ENCODE data around the gene RPS6KL1.

RPS6KL1 gene

GRCh38 chr14:74911704-74912103, 11.4 kb downstream of the RPS6KL1 start:
- Histone ChIP-seq H4K8ac (ENCODE audit: low read depth, low read length) (no peak overlapping the region), H4K91ac (ENCODE audit: low read depth, low read length, poor library complexity) (no peak overlapping the region), H3K27ac (replicated peaks; ENCODE audit: low read length) (no peak overlapping the region), H3K14ac (ENCODE audit: low read length) (no peak overlapping the region), H2BK15ac (ENCODE audit: low read length) (no peak overlapping the region), H3K4me2 (ENCODE audit: insufficient read depth, low read length, poor library complexity, severe bottlenecking) (no peak overlapping the region), H3K36me3 (replicated peaks in 1 of 2; ENCODE audit: control insufficient read depth in 2 of 2, insufficient read depth in 2 of 2, low read length in 2 of 2) (peaks cover 0 to 4% of the 10 kb centered on the region in 2 donors), H2AFZ (ENCODE audit: low read length) (no peak overlapping the region), H3K4ac (ENCODE audit: low read length) (no peak overlapping the region), H3K9ac (ENCODE audit: low read depth, low read length, poor library complexity) (no peak overlapping the region), H3K9me3 (replicated peaks in 1 of 2; ENCODE audit: control insufficient read depth in 2 of 2, insufficient read depth in 1 of 2, low read depth in 1 of 2, low read length in 2 of 2) (no peaks in the 10 kb centered on the region), H3K4me3 (ENCODE audit: low read length in 2 of 2) (no peak overlapping the region), H3K4me1 (ENCODE audit: control insufficient read depth in 2 of 2, insufficient read depth in 1 of 2, low read depth in 1 of 2, low read length in 2 of 2) (no peaks in the 10 kb centered on the region), H2BK5ac (ENCODE audit: low read length) (peak overlapping the region; percentile 7), H2BK120ac (ENCODE audit: low read depth, low read length) (no peak overlapping the region), H2BK12ac (ENCODE audit: low read length) (no peak overlapping the region), H3K23ac (ENCODE audit: low read depth, low read length, poor library complexity) (no peak overlapping the region), H3K79me1 (ENCODE audit: low read depth, low read length) (no peaks in the 10 kb centered on the region), H3K18ac (ENCODE audit: low read length) (no peak overlapping the region), H2AK5ac (ENCODE audit: low read depth, low read length) (no peak overlapping the region), H3K27me3 (ENCODE audit: control insufficient read depth in 3 of 3, insufficient read depth in 3 of 3, low read depth in 1 of 3, low read length in 3 of 3) (no peaks in the 10 kb centered on the region)
- no peak for DNase-seq (ENCODE audit: low spot score)
- no CpG with 5 or more reads among the region's 5 CpGs for WGBS, 2 donors (ENCODE audit: extremely low coverage in 2 of 2, insufficient read length in 2 of 2, insufficient replicate concordance in 1 of 2)

- no peak overlapping the region for H3K4ac ChIP-seq (ENCODE audit: low read length)
- WGBS, 2 donors (ENCODE audit: extremely low coverage in 2 of 2, insufficient read length in 2 of 2, insufficient replicate concordance in 1 of 2): no CpG with 5 or more reads among the region's 6 CpGs
Measured at GRCh38 chr14:74911221-74911620, 11.8 kb downstream of the RPS6KL1 start.

GRCh38 chr14:74910556-74910955, 12.5 kb downstream of the RPS6KL1 start:
- Histone ChIP-seq H2BK12ac (ENCODE audit: low read length) (no peak overlapping the region), H3K23ac (ENCODE audit: low read depth, low read length, poor library complexity) (no peak overlapping the region), H3K18ac (ENCODE audit: low read length) (no peak overlapping the region), H3K27ac (replicated peaks; ENCODE audit: low read length) (no peak overlapping the region), H3K4me2 (ENCODE audit: insufficient read depth, low read length, poor library complexity, severe bottlenecking) (no peak overlapping the region), H2BK120ac (ENCODE audit: low read depth, low read length) (no peak overlapping the region), H3K4ac (ENCODE audit: low read length) (no peak overlapping the region), H2BK5ac (ENCODE audit: low read length) (no peak overlapping the region), H3K79me1 (ENCODE audit: low read depth, low read length) (no peaks in the 10 kb centered on the region), H3K4me1 (ENCODE audit: control insufficient read depth in 2 of 2, insufficient read depth in 1 of 2, low read depth in 1 of 2, low read length in 2 of 2) (no peaks in the 10 kb centered on the region), H3K27me3 (ENCODE audit: control insufficient read depth in 3 of 3, insufficient read depth in 3 of 3, low read depth in 1 of 3, low read length in 3 of 3) (no peaks in the 10 kb centered on the region), H4K91ac (ENCODE audit: low read depth, low read length, poor library complexity) (no peak overlapping the region), H3K9me3 (replicated peaks in 1 of 2; ENCODE audit: control insufficient read depth in 2 of 2, insufficient read depth in 1 of 2, low read depth in 1 of 2, low read length in 2 of 2) (no peaks in the 10 kb centered on the region), H3K36me3 (replicated peaks in 1 of 2; ENCODE audit: control insufficient read depth in 2 of 2, insufficient read depth in 2 of 2, low read length in 2 of 2) (peaks cover 4 to 13% of the 10 kb centered on the region in 2 donors), H4K8ac (ENCODE audit: low read depth, low read length) (no peak overlapping the region), H2AFZ (ENCODE audit: low read length) (no peak overlapping the region), H3K4me3 (ENCODE audit: low read length in 2 of 2) (no peak overlapping the region), H2BK15ac (ENCODE audit: low read length) (no peak overlapping the region), H3K14ac (ENCODE audit: low read length) (no peak overlapping the region), H2AK5ac (ENCODE audit: low read depth, low read length) (no peak overlapping the region), H3K9ac (ENCODE audit: low read depth, low read length, poor library complexity) (no peak overlapping the region)
- no peak for DNase-seq (ENCODE audit: low spot score)
- whole genome bisulfite sequencing, 2 donors (ENCODE audit: extremely low coverage in 2 of 2, insufficient read length in 2 of 2, insufficient replicate concordance in 1 of 2): no CpG with 5 or more reads among the region's 10 CpGs

More at GRCh38 chr14:74911221-74911620, 11.8 kb downstream of the RPS6KL1 start:
- Histone ChIP-seq H2AK5ac (ENCODE audit: low read depth, low read length) (no peak overlapping the region), H2BK12ac (ENCODE audit: low read length) (no peak overlapping the region), H4K8ac (ENCODE audit: low read depth, low read length) (no peak overlapping the region), H3K4me1 (ENCODE audit: control insufficient read depth in 2 of 2, insufficient read depth in 1 of 2, low read depth in 1 of 2, low read length in 2 of 2) (no peaks in the 10 kb centered on the region), H3K23ac (ENCODE audit: low read depth, low read length, poor library complexity) (no peak overlapping the region), H3K36me3 (replicated peaks in 1 of 2; ENCODE audit: control insufficient read depth in 2 of 2, insufficient read depth in 2 of 2, low read length in 2 of 2) (peaks cover 2 to 7% of the 10 kb centered on the region in 2 donors), H2AFZ (ENCODE audit: low read length) (no peak overlapping the region), H3K4me2 (ENCODE audit: insufficient read depth, low read length, poor library complexity, severe bottlenecking) (no peak overlapping the region), H3K79me1 (ENCODE audit: low read depth, low read length) (no peaks in the 10 kb centered on the region), H3K27ac (replicated peaks; ENCODE audit: low read length) (no peak overlapping the region), H2BK120ac (ENCODE audit: low read depth, low read length) (no peak overlapping the region), H4K91ac (ENCODE audit: low read depth, low read length, poor library complexity) (no peak overlapping the region), H3K4me3 (ENCODE audit: low read length in 2 of 2) (no peak overlapping the region), H2BK5ac (ENCODE audit: low read length) (peak overlapping the region; percentile 7), H3K27me3 (ENCODE audit: control insufficient read depth in 3 of 3, insufficient read depth in 3 of 3, low read depth in 1 of 3, low read length in 3 of 3) (no peaks in the 10 kb centered on the region), H2BK15ac (ENCODE audit: low read length) (no peak overlapping the region), H3K18ac (ENCODE audit: low read length) (no peak overlapping the region), H3K9me3 (replicated peaks in 1 of 2; ENCODE audit: control insufficient read depth in 2 of 2, insufficient read depth in 1 of 2, low read depth in 1 of 2, low read length in 2 of 2) (no peaks in the 10 kb centered on the region), H3K9ac (ENCODE audit: low read depth, low read length, poor library complexity) (no peak overlapping the region), H3K14ac (ENCODE audit: low read length) (no peak overlapping the region)
- no peak for DNase-seq (ENCODE audit: low spot score)

GRCh38 chr14:74909911-74910310, 13.1 kb downstream of the RPS6KL1 start:
- H4K8ac ChIP-seq (ENCODE audit: low read depth, low read length): no peak overlapping the region
- no peak overlapping the region for H3K4me2 ChIP-seq (ENCODE audit: insufficient read depth, low read length, poor library complexity, severe bottlenecking)
- peaks cover 4 to 18% of the 10 kb centered on the region in 2 donors for H3K36me3 ChIP-seq (replicated peaks in 1 of 2; ENCODE audit: control insufficient read depth in 2 of 2, insufficient read depth in 2 of 2, low read length in 2 of 2)
- no peak overlapping the region for H3K14ac ChIP-seq (ENCODE audit: low read length)
- no peak overlapping the region for H2BK12ac ChIP-seq (ENCODE audit: low read length)
- H3K27ac ChIP-seq (replicated peaks; ENCODE audit: low read length): no peak overlapping the region
- no peak overlapping the region for H4K91ac ChIP-seq (ENCODE audit: low read depth, low read length, poor library complexity)
- no peak overlapping the region for H3K9ac ChIP-seq (ENCODE audit: low read depth, low read length, poor library complexity)
- H2BK5ac ChIP-seq (ENCODE audit: low read length): no peak overlapping the region
- no peaks in the 10 kb centered on the region for H3K79me1 ChIP-seq (ENCODE audit: low read depth, low read length)
- no peaks in the 10 kb centered on the region for H3K9me3 ChIP-seq (replicated peaks in 1 of 2; ENCODE audit: control insufficient read depth in 2 of 2, insufficient read depth in 1 of 2, low read depth in 1 of 2, low read length in 2 of 2)
- H3K4ac ChIP-seq (ENCODE audit: low read length): no peak overlapping the region
- H3K4me1 ChIP-seq (ENCODE audit: control insufficient read depth in 2 of 2, insufficient read depth in 1 of 2, low read depth in 1 of 2, low read length in 2 of 2): no peaks in the 10 kb centered on the region
- peak overlapping the region; percentile 18 for H3K18ac ChIP-seq (ENCODE audit: low read length)
- H3K27me3 ChIP-seq (ENCODE audit: control insufficient read depth in 3 of 3, insufficient read depth in 3 of 3, low read depth in 1 of 3, low read length in 3 of 3): no peaks in the 10 kb centered on the region
- no peak overlapping the region for H2AFZ ChIP-seq (ENCODE audit: low read length)
- WGBS, 2 donors (ENCODE audit: extremely low coverage in 2 of 2, insufficient read length in 2 of 2, insufficient replicate concordance in 1 of 2): no CpG with 5 or more reads among the region's 10 CpGs
- no peak overlapping the region for H2AK5ac ChIP-seq (ENCODE audit: low read depth, low read length)
- no peak for DNase-seq (ENCODE audit: low spot score)
- no peak overlapping the region for H2BK120ac ChIP-seq (ENCODE audit: low read depth, low read length)
- no peak overlapping the region for H2BK15ac ChIP-seq (ENCODE audit: low read length)
- H3K23ac ChIP-seq (ENCODE audit: low read depth, low read length, poor library complexity): peak overlapping the region; percentile 47
- H3K4me3 ChIP-seq (ENCODE audit: low read length in 2 of 2): no peak overlapping the region
